Measurements from ENCODE around the gene RAD51B. TPM values are rescaled to one million over a fixed set of nuclear protein-coding genes. Genes with fewer than 3 reads are reported as not detected.

Gene RAD51B
- total RNA-seq, 1 experiment from 2014 or later: 10.8 TPM

- intact Hi-C loops (cut with micrococcal nuclease): no loop called here
- Histone ChIP-seq H3F3A (ENCODE audit: low read length, unreplicated experiment) (no peaks in the 10 kb centered on the region), H3K4me2 (ENCODE audit: low read length) (no peak overlapping the region), H3K27ac (ENCODE audit: low read length) (no peak overlapping the region), H3K9me3 (ENCODE audit: low read length) (no peaks in the 10 kb centered on the region), H4K20me1 (ENCODE audit: low read length) (no peaks in the 10 kb centered on the region), H3K36me3 (ENCODE audit: low read depth, low read length) (no peaks in the 10 kb centered on the region), H2AFZ (ENCODE audit: low read length) (no peak overlapping the region), H3K9ac (ENCODE audit: low read length) (no peak overlapping the region), H3K4me3 (ENCODE audit: low read length) (no peak overlapping the region), H3K79me2 (ENCODE audit: low read length) (no peaks in the 10 kb centered on the region), H3K27me3 (ENCODE audit: low read length) (no peaks in the 10 kb centered on the region), H3K9me2 (replicated peaks; ENCODE audit: low read length) (no peaks in the 10 kb centered on the region), H3K4me1 (ENCODE audit: insufficient read depth, low read length) (no peaks in the 10 kb centered on the region)
- TF ChIP-seq CTCF (conservative IDR thresholded peaks at IDR 0.05; ENCODE audit: low read depth, low read length): no peak
- no peak for TF ChIP-seq EZH2phosphoT487 (IDR thresholded peaks at IDR 0.05; ENCODE audit: borderline replicate concordance, low read length)
- no peak for TF ChIP-seq EZH2 (IDR thresholded peaks at IDR 0.05; ENCODE audit: low read length, unreplicated experiment)
- no peak for ATAC-seq
- POLR2A ChIA-PET (ENCODE audit: unreplicated experiment): interaction anchor here (0.6 to 0.7 kb wide), 4 partner anchors 17 to 237 kb away, joined by 3 to 10 read pairs (median 5); no protein-coding TSS in a partner anchor
- CTCF ChIA-PET: no interaction called here
- no peak for DNase-seq
- no TSS peak for BruUV-seq (replicated peaks)
These were observed 817.8 kb downstream of the RAD51B start for GRCh38 chr14:68637106-68638021.

- CTCF ChIA-PET: no interaction called here
- POLR2A ChIA-PET (ENCODE audit: unreplicated experiment): interaction anchor here (0.6 to 0.7 kb wide), 3 partner anchors 18 to 45 kb away, joined by 3 to 11 read pairs (median 10); no protein-coding TSS in a partner anchor
- no peaks in the 10 kb centered on the region for H3K9me3 ChIP-seq (ENCODE audit: low read length)
- no peaks in the 10 kb centered on the region for H3K4me1 ChIP-seq (ENCODE audit: insufficient read depth, low read length)
- H2AFZ ChIP-seq (ENCODE audit: low read length): no peak overlapping the region
- TF ChIP-seq EZH2 (IDR thresholded peaks at IDR 0.05; ENCODE audit: low read length, unreplicated experiment) (no peak), EZH2phosphoT487 (IDR thresholded peaks at IDR 0.05; ENCODE audit: borderline replicate concordance, low read length) (no peak), CTCF (conservative IDR thresholded peaks at IDR 0.05; ENCODE audit: low read depth, low read length) (no peak)
- H3K27ac ChIP-seq (ENCODE audit: low read length): no peak overlapping the region
- DNase-seq (no peak), ATAC-seq (no peak)
- no peaks in the 10 kb centered on the region for H4K20me1 ChIP-seq (ENCODE audit: low read length)
- intact Hi-C loops (cut with micrococcal nuclease): no loop called here
- no peaks in the 10 kb centered on the region for H3K9me2 ChIP-seq (replicated peaks; ENCODE audit: low read length)
- H3K9ac ChIP-seq (ENCODE audit: low read length): no peak overlapping the region
- no TSS peak for BruUV-seq (replicated peaks)
- no peaks in the 10 kb centered on the region for H3F3A ChIP-seq (ENCODE audit: low read length, unreplicated experiment)
- no peaks in the 10 kb centered on the region for H3K79me2 ChIP-seq (ENCODE audit: low read length)
- H3K4me2 ChIP-seq (ENCODE audit: low read length): no peak overlapping the region
- H3K4me3 ChIP-seq (ENCODE audit: low read length): no peak overlapping the region
- H3K36me3 ChIP-seq (ENCODE audit: low read depth, low read length): no peaks in the 10 kb centered on the region
- H3K27me3 ChIP-seq (ENCODE audit: low read length): no peaks in the 10 kb centered on the region
These were observed 818.8 kb downstream of the RAD51B start for GRCh38 chr14:68638141-68638999.

Data from PC-3 (cell line).